OCI-LY7 (cell line): ENCODE measurements around the gene ACVR1B. TPM values are rescaled to one million over a fixed set of nuclear protein-coding genes. Genes with fewer than 3 reads are reported as not detected.

Experiments used
- BruUV-seq: library from RNA; stranded (reverse); fragments of 400-500 nt; replicated peaks from 2 replicates; lab custom pipeline; 2021; lab: Mats Ljungman, UMichigan
- CTCF ChIA-PET: fragments of 300-600 bp; sonication (Branson Sonifier 250); formaldehyde crosslinking; loops from one replicate; lab custom pipeline; 2022; ENCODE audit warnings: antibody characterized with exemption; ENCODE audit not compliant: unreplicated experiment; lab: Charles Lee
- POLR2A ChIA-PET: fragments of 300-600 bp; sonication (Branson Sonifier 250); formaldehyde crosslinking; loops from one replicate; lab custom pipeline; 2022; ENCODE audit warnings: antibody characterized with exemption; lab: Charles Lee
- DNase-seq: peaks from one replicate; pipeline ENCODE4 v3.0.0-alpha.2; 2015; ENCODE audit warnings: low spot score
- H2AFZ ChIP-seq: fragments of 200-600 bp; sonication (generic), shearing (Covaris generic); 2 replicates; pipeline ENCODE4 v1.6.1; 2014; ENCODE audit warnings: mild to moderate bottlenecking, antibody characterized with exemption, low read length, moderate library complexity
- H3K27ac ChIP-seq: fragments of 200-600 bp; sonication (generic); 2 replicates; pipeline ENCODE4 v1.5.1; 2014; ENCODE audit warnings: mixed run types, low read depth, mild to moderate bottlenecking, moderate library complexity, low read length, inconsistent platforms; ENCODE audit not compliant: poor library complexity, severe bottlenecking
- H3K36me3 ChIP-seq: fragments of 200-600 bp; sonication (generic); 2 replicates; pipeline ENCODE4 v1.6.1; 2014; ENCODE audit warnings: mild to moderate bottlenecking, antibody characterized with exemption, low read length, moderate library complexity, mixed read lengths; ENCODE audit not compliant: insufficient read depth
- H3K4me1 ChIP-seq: fragments of 200-600 bp; sonication (generic); 2 replicates; pipeline ENCODE4 v1.5.1; 2014; ENCODE audit warnings: mild to moderate bottlenecking, low read length; ENCODE audit not compliant: insufficient read depth, poor library complexity, severe bottlenecking
- H3K4me2 ChIP-seq: fragments of 200-600 bp; sonication (generic); 2 replicates; pipeline ENCODE4 v1.6.1; 2014; ENCODE audit warnings: mild to moderate bottlenecking, low read length
- H3K4me3 ChIP-seq: fragments of 200-600 bp; sonication (generic); 2 replicates; pipeline ENCODE4 v1.5.1; 2014; ENCODE audit warnings: mild to moderate bottlenecking, low read depth, low read length; ENCODE audit not compliant: poor library complexity, severe bottlenecking
- H3K79me2 ChIP-seq: fragments of 200-600 bp; sonication (generic); 2 replicates; pipeline ENCODE4 v1.6.1; 2016; ENCODE audit warnings: low read depth, mild to moderate bottlenecking, low read length, moderate library complexity, mixed read lengths; ENCODE audit not compliant: insufficient read depth
- H3K9me2 ChIP-seq: fragments of 200-600 bp; sonication (generic); 2 replicates; pipeline ENCODE4 v1.6.1; 2016; ENCODE audit warnings: mild to moderate bottlenecking, low read length, mixed read lengths; ENCODE audit not compliant: insufficient read depth
- H3K9me3 ChIP-seq: fragments of 200-600 bp; sonication (generic); 2 replicates; pipeline ENCODE4 v1.6.1; 2014; ENCODE audit warnings: mild to moderate bottlenecking, mixed run types, low read length, mixed read lengths
- H4K20me1 ChIP-seq: fragments of 200-600 bp; sonication (generic); 2 replicates; pipeline ENCODE4 v1.6.1; 2014; ENCODE audit warnings: mild to moderate bottlenecking, antibody characterized with exemption, low read length, moderate library complexity, mixed read lengths; ENCODE audit not compliant: insufficient read depth
- CTCF ChIP-seq: fragments of 200-600 bp; sonication (generic); conservative IDR thresholded peaks from 2 replicates; pipeline ENCODE4 v1.5.1; 2014; ENCODE audit warnings: mild to moderate bottlenecking, antibody characterized with exemption, low read length, moderate library complexity, mixed read lengths
- EZH2phosphoT487 ChIP-seq: fragments of 200-600 bp; sonication (generic); IDR thresholded peaks from 2 replicates; pipeline ENCODE4 v1.6.1; 2018; ENCODE audit warnings: low read depth, borderline replicate concordance, mild to moderate bottlenecking, mixed run types, antibody characterized with exemption, low read length, moderate library complexity, mixed read lengths
- intact Hi-C: fragments of 100-400 bp; cut with micrococcal nuclease; formaldehyde crosslinking; loops from one replicate; pipeline ENCODE4 v1.10.0; 2022; ENCODE audit not compliant: unreplicated experiment
- total RNA-seq, 2 experiments: library from RNA; depleted of rRNA in 1 of 2; stranded (reverse); fragments of >200 nt in 1 of 2; shearing (Covaris generic) in 1 of 2; gene quantifications; 2 replicates each; pipeline ENCODE4 v1.2.3, GENCODE V29; 2014 to 2022

The ACVR1B gene
- total RNA-seq, 2 experiments from 2014 or later, result 4.1 to 6.8 TPM

GRCh38 chr12:52035190-52035589 is 83.7 kb downstream of the ACVR1B start:
- Histone ChIP-seq H3K4me1 (peaks cover 61% of the 10 kb centered on the region), H3K4me2 (no peak overlapping the region), H3K27ac (no peak overlapping the region), H3K4me3 (no peak overlapping the region), H3K36me3 (no peaks in the 10 kb centered on the region), H2AFZ (no peak overlapping the region), H3K9me2 (no peaks in the 10 kb centered on the region), H3K9me3 (no peaks in the 10 kb centered on the region), H3K79me2 (peaks cover 22% of the 10 kb centered on the region; the same call in 1 of the 2 replicates), H4K20me1 (no peaks in the 10 kb centered on the region)
- no TSS peak for BruUV-seq
- TF ChIP-seq CTCF (no peak), EZH2phosphoT487 (no peak)
- POLR2A ChIA-PET, result no interaction called here
- intact Hi-C loops, result no loop called here
- CTCF ChIA-PET, result no interaction called here
- DNase-seq, result no peak

DNA sequence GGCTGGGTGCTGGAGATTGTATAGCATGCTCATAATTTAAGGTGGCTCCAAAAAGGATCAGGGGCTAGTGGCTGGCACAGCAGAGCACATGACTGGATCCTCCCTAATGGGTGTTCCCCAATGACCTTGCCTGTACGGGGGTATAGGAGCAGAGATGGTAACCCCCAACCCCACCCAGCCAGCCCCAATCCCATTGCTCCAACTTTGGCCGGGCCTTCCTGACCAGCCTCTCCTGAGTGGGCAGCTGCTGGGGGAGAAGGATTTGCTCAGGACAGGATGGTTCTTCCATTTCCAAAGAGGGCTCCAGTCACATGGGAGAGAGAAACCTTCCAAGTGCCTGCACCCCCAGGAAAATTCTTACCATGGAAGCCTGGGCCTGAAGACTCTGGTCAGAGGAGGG is 84.4 kb downstream of the ACVR1B start:
- BruUV-seq, result no TSS peak
- H4K20me1 ChIP-seq, result no peaks in the 10 kb centered on the region
- no peak for TF ChIP-seq CTCF
- no peak for TF ChIP-seq EZH2phosphoT487
- peak overlapping the region; percentile 69 for H3K4me2 ChIP-seq
- H3K9me3 ChIP-seq, result no peaks in the 10 kb centered on the region
- H3K36me3 ChIP-seq, result no peaks in the 10 kb centered on the region
- H3K4me3 ChIP-seq, result no peak overlapping the region
- no peaks in the 10 kb centered on the region for H3K9me2 ChIP-seq
- no peak overlapping the region for H2AFZ ChIP-seq
- POLR2A ChIA-PET, result no interaction called here
- intact Hi-C loops, result loop anchor here (2.0 kb wide), 1 partner anchor 15 kb away; the partner anchor contains the start of gene NR4A1
- peaks cover 22% of the 10 kb centered on the region; the same call in 1 of the 2 replicates for H3K79me2 ChIP-seq
- no peak for DNase-seq
- H3K4me1 ChIP-seq, result peaks cover 68% of the 10 kb centered on the region
- peak overlapping the region; percentile 53 for H3K27ac ChIP-seq
- CTCF ChIA-PET, result interaction anchor here (0.8 kb wide), 1 partner anchor 10 kb away, joined by 4 read pairs; no protein-coding TSS in a partner anchor

DNA sequence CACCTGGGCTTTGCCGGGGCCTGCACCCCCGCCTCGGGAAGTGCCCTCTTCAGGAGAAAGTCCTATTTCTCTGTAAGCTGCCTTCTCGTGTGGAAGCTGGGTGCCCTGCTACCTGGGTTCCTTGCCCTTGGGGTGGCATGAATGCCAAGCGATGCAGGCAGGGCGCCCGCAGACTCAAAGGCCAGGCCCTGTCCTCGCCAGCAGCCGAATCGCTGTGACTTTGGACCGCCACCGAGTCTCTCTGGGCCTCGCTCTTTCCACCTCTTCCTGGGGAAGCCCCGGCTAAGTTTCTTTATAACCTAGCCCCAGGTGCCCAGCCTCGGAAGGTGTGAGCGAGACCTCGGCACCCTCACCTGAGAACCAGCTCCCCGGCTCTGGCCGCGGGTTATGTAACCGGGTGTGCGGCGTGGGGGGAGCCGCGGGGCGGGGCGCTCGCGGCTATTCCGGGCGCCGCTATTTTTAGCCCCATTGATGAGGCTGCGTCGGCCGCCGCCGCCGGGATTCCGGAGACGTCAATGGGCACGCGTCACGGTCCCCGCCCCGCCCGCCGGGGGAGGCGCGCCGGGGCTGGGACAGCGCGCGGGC is 85.2 kb downstream of the ACVR1B start:
- ChIA-PET POLR2A (interaction anchor here (0.5 to 1.0 kb wide), 5 partner anchors 11 to 87 kb away, joined by 3 to 4 read pairs (median 3); partner anchors contain the start of gene NR4A1), CTCF (interaction anchor here (0.8 kb wide), 1 partner anchor 11 kb away, joined by 4 read pairs; no protein-coding TSS in a partner anchor)
- Histone ChIP-seq H2AFZ (peak overlapping the region; percentile 76), H3K36me3 (no peaks in the 10 kb centered on the region), H3K4me1 (peaks cover 76% of the 10 kb centered on the region), H4K20me1 (no peaks in the 10 kb centered on the region), H3K27ac (peak overlapping the region; percentile 53), H3K4me3 (peak overlapping the region; percentile 65), H3K4me2 (peak overlapping the region; percentile 69), H3K79me2 (peaks cover 22% of the 10 kb centered on the region; the same call in 1 of the 2 replicates), H3K9me3 (no peaks in the 10 kb centered on the region), H3K9me2 (no peaks in the 10 kb centered on the region)
- peak; percentile 84 for DNase-seq
- no peak for TF ChIP-seq CTCF
- TF ChIP-seq EZH2phosphoT487, result no peak
- intact Hi-C loops, result loop anchor here (2.0 kb wide), 1 partner anchor 14 kb away; the partner anchor contains the start of gene NR4A1
- no TSS peak for BruUV-seq
